Activated CD8-positive, alpha-beta memory T cell treated with anti-CD3 and anti-CD28 coated beads, Interleukin-2, amount 50 U/mL, for 4 hours (primary cell): Measurements from ENCODE around the gene CISTR.
A peak's percentile ranks its signal among the peaks of the same experiment; 100 is the strongest.
"Not testable (repeated sequence)": the region's sequence is repeated elsewhere in the genome, so short reads cannot be mapped to it uniquely, and the experiment has no call there.

Experiments used
- DNase-seq: peaks from one replicate; pipeline ENCODE4 v3.0.0-alpha.2; 2020

Gene CISTR

DNA sequence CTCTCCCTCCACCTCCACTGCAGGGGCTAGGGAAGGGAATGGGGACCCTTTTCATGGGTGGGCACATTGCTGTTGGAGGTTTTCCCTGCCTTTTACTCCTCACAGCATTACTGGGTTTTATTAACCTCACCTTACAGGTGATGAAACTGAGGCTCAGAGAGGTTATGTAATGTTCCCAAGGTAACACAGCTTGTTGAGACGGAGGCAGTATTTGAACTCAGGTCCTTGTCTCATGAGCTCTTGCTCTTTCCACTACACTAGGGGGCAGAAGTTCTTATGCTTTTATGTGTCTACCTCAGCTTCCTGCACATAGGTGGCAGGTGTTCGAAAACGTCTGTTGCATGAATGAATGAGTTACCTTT is 11.7 kb downstream of the CISTR start:
- DNase-seq = no peak

DNA sequence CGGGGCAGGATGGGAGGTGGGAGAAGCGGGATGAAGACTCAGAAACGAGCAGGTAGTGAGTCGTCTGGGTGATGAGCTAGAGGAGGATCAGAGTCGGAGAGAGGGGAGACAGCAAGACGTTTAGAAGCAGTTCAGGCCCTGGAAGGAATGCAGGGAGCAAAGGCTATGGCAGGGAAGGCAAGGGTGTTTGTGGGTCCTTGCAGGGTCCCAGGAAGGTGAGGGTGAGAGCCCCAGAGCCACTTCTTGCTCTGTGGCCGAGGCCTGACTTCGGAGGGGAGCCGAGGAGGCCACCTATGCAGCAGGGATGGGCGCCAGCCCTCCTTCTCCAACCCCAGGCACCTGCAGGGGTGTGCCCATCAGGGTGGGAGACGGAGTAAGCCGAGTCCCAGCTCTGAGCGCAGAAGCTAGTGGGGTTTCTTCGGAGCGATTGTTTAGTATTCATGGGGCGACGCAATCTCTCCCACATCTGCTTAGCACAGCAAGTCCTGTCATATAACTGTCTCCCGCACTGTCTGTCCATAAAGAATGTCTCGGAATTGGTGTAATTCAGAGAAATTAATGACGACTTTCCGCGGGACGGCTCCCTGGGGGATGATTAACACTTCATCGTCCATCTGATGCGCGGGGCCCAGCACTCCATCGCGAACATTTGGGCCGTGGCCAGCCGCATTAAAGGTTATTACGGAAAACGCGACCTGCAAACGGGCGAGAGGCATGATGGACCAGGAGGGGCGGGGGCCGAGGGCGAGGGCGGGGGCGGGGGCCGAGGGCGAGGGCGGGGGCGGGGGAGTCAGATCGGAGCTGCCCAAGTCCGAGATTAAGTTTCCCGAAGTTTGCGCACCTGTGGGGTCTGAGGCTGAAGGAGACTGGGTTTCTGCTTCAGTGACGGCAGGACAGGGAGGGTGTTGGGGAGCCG is 12.3 kb downstream of the CISTR start:
- no peak for DNase-seq

DNA sequence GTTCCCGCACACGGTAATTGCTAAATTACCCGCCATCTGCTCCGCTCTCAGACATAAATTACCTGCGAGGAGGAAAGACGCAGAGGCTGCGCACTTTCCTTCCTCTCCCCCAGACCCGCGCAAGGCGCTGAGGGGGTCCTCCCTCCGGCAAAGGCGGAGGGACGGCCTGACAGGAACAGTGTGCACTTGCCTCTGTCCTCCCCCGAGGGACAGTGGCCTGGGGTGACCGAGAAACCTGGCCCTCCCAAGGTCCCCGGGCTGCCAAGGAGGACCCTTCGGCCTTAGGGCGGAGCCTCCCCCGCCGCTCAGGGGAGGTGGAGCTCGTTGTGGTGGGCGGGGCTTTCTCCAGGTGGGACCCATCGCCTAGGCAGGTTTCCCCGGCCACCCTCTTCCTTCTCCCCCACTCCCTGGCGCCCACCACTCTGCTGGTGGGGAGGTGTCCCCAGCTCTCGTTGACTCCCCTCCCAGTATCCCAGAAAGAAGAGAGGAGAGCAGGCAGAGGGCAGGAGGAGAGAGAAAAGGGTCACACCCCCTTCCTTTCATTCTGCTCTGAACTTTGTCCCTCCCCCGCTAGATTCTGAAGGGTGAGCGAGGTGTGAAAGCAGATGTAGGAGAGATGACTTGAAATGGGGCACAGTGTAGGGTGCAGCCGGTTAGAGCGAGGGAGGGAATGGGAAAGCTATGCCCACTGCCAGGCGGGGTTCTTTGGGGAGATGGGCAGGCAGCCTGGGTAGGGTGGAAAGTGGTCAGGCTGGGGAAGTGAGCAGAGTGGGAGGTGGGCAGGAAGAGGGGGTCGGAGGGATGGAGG is 13.2 kb downstream of the CISTR start:
- DNase-seq = peak; percentile 60

DNA sequence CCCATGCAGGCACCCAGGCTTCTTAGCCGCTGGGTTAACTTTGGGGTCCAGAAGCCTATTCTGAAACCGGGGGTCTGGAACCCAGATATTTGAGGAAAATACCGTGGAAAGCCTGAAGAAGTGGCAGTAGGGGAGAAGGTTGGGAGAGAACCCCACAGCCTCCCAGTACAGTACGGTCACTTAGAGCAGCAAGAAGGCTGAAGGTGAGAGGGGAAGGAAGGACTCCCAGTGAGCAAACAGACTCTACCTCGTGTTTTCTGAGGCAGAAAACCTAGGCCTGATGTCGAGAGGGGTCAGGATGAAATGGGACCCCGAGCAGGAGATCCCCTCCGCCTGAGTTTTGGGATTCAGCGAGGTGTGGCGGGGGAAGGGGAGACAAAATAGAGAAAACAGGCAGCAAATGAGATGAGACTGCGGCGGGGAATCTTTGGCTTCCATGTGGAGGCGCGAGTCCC is 13.8 kb downstream of the CISTR start:
- no peak for DNase-seq

DNA sequence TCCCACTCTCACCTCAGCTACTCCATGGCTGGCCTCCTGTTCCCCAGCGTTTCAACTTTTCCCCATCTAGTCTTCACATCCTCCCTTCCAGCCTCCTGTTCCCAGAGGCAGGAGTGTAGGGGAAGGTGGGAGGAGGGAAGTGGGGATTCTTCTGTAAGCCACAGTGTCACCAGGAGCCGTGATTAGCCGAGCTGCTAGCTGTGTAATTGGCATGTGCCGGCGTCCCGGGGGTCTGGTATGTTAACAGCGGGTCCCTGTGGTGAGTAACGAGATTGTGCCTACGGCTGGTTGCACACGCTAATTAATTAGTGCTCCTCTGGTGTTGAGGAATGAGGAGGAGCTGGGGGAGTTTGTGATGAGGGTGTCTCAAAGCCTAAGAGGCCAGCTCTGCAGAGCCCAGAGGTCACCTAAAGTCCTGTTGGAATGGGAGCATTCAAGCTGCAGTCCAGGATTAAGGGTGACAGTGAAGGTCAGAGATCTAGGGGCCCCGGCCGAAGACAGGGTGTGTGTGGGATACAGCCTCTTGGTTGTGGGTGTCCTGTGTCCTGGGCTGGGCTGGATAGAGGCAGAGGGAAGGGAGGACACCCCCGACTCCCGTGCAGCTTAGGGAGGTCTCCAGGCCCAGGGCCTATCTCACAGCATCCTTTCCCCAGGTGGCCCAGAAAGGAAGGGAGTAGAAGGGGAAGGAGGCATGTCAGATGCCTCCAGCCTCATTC is 14.5 kb downstream of the CISTR start:
- DNase-seq = no peak

DNA sequence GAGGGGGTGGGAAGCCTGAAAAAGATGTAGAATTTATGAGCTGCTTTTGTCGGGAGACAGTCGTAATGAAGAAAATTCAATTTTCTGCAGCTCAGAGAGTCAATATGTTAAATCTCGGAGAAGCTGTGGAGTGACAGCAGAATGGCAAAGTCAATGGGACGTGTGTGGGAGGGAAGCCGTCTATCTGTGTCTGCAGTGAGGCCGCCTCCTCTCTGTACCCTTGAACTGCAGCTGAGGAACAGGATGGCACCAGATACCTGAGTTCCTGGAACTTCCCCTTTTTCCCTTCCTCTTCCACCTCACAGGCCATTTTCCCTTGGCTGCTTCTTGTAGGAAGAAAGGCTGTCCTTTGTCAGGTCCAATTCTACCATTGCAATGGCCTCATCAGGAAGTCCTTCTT is 15.2 kb downstream of the CISTR start:
- no peak for DNase-seq

DNA sequence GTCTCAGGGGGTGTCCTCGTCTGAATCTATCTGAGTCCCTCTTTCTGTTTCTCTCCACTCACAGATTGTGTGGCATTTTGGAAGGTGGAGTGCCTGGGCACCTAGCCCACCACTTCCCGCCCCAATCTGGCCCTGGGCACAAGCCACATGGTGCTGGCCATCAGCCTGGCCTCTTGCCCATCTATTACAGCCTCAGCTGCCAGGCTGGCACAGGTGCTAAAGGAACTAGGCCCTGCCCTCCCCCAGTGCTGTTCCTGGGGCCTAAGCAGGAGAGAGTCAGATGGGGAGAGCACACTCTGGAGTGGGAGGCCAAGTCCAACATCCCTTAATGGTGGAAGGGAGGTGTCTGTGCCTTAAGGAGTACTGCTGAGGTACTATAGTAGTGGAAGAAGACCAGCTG is 16.2 kb downstream of the CISTR start:
- no peak for DNase-seq

DNA sequence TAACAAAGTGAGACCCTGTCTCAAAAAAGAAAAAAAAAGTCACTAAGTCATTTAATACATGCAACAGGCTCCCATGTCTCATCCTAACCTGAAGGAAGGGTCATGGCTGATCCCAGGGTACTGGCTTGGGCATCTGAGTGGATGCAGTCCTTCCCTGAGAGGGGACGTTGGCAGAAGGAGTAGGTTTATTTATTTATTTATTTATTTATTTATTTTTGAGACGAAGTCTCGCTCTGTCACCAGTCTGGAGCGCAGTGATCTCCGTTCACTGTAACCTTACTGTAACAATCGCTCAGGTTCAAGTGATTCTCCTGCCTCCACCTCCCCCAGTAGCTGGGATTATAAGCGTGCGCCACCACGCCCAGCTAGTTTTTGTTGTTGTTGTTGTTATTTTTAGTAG is 17.4 kb downstream of the CISTR start:
- no peak for DNase-seq

DNA sequence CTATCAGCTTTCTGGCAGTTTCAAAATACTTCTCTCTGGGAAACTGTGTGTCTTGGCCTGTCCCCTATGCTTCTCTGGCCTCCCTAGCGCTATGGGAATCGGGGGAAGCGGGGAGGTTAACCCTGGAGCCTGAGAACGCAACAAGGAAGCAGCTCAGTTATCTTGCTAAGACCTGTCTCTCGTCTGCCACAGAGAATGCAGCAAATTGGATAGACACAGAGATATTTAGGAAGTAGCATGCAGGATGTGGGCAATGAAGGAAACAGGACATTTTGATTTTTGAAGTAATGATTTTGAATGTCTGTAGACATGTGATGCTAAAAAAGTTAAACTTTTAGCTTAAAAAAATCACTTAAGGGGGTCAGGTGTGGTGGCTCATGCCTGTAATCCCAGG is 18.0 kb downstream of the CISTR start:
- DNase-seq = no peak

DNA sequence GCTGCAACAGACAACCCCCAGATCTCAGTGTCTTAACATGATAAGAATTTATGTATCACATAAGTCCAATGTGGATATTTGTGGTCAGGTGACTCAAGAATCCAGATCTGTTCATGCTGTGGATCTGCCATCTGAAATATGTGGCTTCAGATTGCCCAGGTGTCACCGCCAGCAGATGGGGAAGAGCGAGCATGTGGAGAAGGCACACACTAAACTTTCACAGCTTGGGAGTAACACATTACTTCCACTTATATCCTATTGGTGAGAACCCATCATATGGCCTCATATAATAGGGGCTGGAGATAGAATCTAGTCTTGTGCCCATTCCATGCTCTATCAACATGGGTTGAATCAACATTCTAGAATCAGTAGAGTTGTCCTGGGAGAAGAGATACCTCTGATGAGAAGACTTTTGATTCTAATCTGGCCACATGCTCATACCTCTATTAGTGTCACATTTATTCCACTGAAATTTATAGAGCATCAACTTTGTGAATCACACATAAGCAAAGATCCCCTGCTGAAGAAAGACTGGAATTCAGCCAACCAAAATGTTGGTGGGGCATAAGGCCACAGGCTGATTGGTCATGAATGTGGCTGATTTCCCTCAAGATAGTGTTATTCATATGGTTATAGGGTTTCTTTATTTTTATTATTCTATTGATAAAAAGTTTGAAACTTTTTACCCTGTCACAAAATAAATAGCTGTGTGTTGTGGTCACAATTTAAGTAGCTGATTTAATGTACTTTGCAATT is 18.6 kb downstream of the CISTR start:
- DNase-seq = no peak

DNA sequence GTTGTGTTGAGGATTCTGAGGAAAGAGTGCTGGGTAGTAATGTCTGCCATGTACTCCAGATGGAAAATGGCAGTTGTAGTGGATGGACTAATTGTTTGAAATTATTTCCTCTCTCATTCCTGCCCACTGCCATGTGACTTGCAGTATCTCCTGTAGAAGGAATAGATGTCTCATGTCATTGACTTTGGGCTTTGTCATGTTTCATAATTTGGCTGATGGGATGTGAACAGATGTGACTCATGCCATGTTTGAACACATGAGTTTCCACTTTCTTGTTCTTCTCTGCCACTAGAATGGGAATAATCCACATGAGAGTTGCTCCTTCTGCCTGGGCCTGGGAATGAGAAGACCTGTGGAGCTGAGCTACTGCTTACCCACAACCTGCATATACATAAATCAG is 22.1 kb downstream of the CISTR start:
- DNase-seq = no peak

DNA sequence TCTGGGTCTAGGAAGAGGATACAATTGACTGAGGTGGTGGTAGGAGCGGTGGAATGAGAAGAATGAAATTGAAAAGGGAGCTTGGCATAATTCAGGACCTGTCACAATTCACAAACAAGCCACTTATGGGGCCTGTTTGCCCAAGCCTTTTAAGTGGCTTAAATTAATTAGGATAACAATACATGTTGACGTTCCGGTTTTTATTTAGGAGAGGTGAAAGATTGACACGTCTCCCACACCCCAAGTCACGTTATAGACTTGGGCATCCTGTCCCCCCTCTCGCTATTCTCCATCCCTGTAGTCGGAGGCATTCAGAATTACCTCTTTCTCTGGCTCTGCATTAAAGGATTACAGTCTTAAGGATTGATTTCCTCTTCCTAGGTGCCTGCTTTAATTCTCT is 23.6 kb downstream of the CISTR start:
- DNase-seq = no peak

DNA sequence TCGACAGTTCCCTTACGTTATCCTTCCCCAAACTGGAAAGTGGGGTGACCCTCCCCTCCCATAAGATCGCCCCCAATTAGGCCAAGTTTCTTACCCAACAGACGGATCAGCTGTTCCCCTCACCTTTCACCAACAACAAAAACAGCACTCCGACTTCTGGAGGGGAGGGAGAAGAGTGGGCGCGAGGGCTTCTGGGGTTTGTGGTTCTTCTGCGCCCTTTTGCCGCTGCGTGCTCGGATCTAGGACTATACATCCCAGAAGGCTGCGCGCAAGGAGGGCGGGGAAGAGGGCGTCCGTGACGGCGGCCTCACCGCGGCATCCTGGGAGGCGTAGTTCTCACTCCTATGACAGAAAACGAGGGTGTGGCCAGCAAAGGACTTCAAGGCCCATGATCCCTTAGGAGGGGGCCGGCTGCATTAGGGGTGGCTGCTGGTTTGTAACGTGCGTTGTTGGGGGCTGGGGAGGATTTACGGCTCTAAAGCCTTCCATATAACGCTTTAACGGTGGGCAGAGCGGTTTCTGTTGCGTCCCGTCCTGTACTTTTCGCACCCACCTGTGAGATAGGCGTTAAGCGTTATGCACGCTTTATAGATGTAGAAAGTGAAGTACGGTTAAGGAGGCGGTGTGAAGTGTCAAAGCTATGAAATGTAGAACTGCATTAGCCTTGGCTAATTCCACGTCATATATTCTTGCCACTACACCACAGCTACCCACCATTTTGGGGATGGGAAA is 24.3 kb downstream of the CISTR start, which contains the start of gene CALCOCO1:
Gene CALCOCO1 (minus strand): TSS at position 143 of the 732 bp plus-strand sequence. CDS start 2,210 bp downstream, outside the sequence.
- peak; percentile 97 for DNase-seq

DNA sequence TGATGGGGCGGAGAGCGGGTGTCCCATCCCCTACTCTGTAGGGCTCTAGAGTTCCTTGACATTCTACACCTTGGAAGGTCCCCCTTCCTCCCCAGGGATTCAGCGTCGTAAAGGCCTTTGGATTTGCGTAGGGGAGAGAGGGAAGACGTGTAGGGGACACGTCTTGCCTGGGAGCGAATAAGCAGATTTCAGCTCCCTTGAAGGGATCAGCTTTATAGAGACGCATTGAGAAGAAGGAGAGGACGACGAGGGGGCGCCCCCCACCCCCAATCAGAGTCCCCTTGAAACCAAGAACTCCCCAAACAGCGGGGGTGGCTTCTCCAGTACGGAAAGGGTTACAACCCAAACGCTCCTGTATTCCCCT is 24.9 kb downstream of the CISTR start:
- DNase-seq = no peak

DNA sequence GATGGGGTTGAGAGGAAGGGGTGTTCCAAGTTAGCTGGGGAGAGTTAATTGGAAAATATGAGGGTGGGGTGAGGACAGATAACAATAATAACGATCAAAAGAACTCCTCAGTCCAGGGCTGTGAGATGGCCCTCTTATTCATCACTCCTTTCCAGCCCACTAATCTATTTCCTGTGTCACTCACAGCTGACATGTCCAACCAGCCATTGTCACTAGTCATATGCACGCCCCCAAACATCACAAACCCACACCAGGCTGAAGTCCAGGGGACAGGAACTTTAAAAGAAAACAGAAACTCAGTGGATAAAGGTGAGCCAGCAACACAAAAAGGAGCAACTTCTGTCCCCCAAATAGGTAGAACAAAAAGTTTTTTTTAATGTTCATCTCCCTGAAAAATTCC is 25.4 kb downstream of the CISTR start:
- DNase-seq = no peak

DNA sequence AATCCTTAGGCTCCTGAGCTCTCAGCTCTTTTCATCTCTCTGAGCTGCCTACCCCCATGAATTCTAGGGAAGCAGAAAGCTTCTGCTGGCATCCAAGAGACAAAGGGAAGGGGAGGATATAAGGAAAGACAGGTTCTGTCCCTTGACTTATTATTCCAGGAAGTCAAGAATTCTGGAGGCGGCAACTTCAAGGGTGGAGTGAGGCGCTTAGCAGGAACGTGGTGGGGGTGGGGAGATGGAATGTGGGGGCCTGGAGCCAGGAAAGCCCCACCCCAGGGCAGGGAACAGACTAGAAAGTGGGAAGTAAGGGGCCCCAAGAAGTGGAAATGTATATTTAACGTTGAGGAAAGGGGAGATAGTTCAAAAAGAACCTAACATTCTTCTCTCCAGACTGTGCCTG is 26.0 kb downstream of the CISTR start:
- no peak for DNase-seq

DNA sequence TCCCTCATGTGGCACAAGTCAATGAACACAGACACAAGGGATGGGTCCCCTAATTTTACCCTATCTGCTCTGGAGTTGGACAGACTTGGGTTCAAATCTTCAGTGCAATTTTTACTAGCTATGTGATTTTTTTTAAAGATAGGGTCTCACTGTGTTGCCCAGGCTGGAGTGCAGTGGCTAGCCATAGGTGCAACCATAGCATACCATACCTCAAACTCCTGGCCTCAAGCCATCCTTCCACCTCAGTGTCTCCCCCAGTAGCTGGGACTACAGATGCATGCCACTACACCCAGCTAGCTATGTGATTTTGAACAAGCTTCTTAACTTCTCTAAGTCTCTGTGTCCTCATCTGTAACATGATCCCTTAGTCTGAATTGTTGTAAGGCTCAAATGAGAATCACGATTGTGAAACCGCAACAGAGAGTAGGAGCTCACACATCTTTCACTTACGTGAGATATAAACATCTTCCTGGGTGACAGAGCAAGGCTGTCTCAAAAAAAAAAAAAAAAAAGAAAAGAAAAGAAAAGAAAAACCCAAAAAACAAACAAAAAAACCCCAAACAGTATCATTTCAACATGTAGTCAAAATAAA is 29.2 kb downstream of the CISTR start:
- DNase-seq = no peak

DNA sequence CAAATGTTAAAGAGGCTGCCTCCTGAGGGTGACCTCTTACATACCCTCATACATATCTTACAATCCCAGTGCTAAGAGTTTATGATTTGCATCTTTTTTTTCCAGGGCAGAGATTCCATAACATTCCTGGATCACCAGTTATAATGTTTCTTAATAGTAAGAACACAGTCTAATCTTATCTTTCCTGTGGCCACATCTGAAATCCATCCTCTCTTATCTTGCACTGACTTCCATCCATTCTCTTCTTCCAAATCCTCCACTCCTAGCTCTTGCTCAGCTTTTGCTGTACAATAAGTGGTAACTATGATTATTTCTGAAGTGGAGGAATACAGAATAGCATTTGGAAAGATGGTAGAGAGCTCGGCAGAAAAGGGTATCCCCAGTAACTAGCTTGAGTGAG is 30.8 kb downstream of the CISTR start:
- DNase-seq = no peak

DNA sequence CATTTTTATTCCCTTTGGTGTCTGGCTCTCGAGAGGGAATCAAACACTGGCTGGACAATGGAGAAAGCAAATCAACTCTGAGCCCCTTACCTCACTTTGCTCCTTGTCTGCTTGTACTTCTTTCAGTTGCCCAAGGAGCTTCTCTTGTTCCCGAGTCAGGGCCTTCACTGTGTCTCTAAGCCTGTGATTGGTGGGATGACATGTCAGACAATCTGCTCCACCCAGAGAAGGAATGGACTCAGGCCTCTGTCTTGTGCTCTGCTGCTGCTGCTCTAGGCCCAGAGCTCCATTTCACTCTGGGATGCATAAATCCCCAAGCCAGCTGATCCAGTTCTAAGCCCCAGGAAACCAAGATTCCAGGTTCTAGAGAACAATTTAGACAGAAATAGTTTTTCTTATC is 32.1 kb downstream of the CISTR start:
- DNase-seq = no peak

DNA sequence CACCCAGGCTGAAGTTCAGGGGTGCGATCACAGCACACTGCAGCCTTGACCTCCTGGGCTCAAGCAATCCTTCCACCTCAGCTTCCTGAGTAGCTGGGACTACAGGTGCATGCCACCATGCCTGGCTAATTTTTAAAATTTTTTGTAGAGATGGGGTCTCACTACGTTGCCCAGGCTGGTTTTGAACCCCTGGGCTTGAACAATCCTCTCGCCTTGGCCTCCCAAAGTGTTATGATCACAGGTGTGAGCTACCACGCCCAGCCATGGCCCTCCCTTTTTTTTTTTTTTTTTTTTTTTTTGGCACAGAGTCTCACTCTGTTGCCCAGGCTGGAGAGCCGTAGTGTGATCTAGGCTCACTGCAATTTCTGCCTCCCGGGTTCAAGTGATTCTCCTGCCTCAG is 33.2 kb downstream of the CISTR start:
- not testable (repeated sequence) for DNase-seq

DNA sequence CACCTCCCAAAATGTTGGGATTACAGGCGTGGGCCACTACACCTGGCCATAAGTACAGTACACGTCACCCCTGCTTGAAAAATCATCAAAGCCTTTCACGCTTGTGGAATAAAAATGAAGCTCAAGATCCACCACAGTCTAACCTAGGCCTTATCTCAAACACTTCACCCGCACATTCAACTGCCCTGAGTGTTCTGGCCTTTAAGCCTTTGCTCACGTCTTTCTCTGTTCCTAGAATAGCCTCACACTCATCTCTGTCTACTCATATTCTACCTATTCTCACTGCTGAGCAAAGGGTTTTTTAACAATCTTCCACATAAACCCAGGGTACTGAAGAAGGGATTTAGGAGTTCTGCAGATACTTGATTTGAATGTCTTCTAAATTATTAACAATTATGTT is 34.5 kb downstream of the CISTR start:
- no peak for DNase-seq

DNA sequence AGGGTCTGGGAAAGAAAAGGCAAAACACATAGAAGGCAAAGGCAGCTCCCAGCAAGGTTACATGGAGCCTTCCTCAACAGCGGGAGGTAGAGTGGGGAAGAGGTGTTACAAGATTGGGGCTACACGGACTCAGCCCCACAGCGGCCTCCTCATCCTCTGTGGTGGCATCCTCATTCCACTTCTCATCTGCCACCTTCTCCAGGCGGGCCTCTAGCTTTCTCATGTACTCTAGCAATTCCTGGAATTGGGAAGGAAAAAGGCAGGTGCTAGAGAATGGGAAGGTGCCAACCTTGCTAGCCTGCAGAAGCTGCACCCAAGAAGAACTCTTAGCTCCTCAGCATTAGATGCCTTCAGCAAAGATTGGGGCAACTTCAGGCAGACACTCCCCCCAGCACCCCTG is 37.8 kb downstream of the CISTR start:
- DNase-seq = no peak
